GM12891 (cell line): ENCODE results near the gene OSGEP.

Source experiments
- POLR2A ChIP-seq: IDR thresholded peaks from 2 replicates; pipeline ENCODE4 v1.6.1; 2011; ENCODE audit warnings: low read depth, low read length, control low read depth
- POLR2AphosphoS5 ChIP-seq: IDR thresholded peaks from 2 replicates; pipeline ENCODE4 v1.6.1; 2011; ENCODE audit warnings: low read depth, low read length, control low read depth
- POU2F2 ChIP-seq: IDR thresholded peaks from 2 replicates; pipeline ENCODE4 v1.6.1; 2011; ENCODE audit warnings: low read depth, mild to moderate bottlenecking, control low read depth, low read length, moderate library complexity
- SPI1 ChIP-seq: IDR thresholded peaks from 2 replicates; pipeline ENCODE4 v1.6.1; 2011; ENCODE audit warnings: low read depth, low read length, control low read depth
- TAF1 ChIP-seq: IDR thresholded peaks from 2 replicates; pipeline ENCODE4 v1.6.1; 2011; ENCODE audit warnings: low read depth, low read length, control low read depth

GRCh38 chr14:20429801-20430669 lies 24.6 kb downstream of the OSGEP start:
- TF ChIP-seq SPI1 (no peak), POLR2AphosphoS5 (no peak), POU2F2 (no peak), POLR2A (no peak), TAF1 (no peak)
